GM12892 (cell line): ENCODE results near the gene PIAS1.

ENCODE experiments used
- DNase-seq: peaks from one replicate; pipeline ENCODE4 v3.0.0; 2011; ENCODE audit not compliant: insufficient read length
- FAIRE-seq: peaks from 2 replicates; lab custom pipeline; 2011; peaks lifted over from hg19 to GRCh38; lab: Jason Lieb, UNC
- POLR2A ChIP-seq: IDR thresholded peaks from 2 replicates; pipeline ENCODE4 v1.6.1; 2011; ENCODE audit warnings: low read depth, low read length, control low read depth
- POLR2AphosphoS5 ChIP-seq: IDR thresholded peaks from 2 replicates; pipeline ENCODE4 v1.6.1; 2011; ENCODE audit warnings: low read depth, low read length, control low read depth
- TAF1 ChIP-seq: IDR thresholded peaks from 2 replicates; pipeline ENCODE4 v1.6.1; 2011; ENCODE audit warnings: low read depth, mild to moderate bottlenecking, control low read depth, low read length, borderline replicate concordance

The PIAS1 gene

DNA sequence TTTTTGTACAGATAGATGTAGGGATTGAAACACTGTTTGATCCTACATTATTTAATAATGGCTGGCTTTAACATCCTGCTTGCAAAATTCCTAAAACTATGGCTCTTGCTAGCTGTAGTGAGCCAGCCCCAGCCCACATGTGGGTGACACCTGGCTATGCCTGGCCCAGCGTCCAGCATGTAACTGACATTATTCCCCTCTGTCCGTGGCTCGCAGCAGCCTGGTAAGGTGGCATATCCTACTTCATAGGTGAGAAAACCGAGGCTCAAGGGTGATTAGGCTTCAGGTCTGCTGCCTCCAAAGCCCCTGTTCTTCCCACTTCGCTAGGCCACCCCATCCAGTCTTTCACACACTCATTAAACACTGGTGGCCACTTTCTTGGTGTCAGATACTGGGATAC is 149.4 kb downstream of the PIAS1 start:
- TF ChIP-seq POLR2A = no peak; the same call in 1 of the 2 replicates
- TF ChIP-seq POLR2AphosphoS5 = no peak
- TF ChIP-seq TAF1 = no peak
- no peak for DNase-seq
- FAIRE-seq = no peak

DNA sequence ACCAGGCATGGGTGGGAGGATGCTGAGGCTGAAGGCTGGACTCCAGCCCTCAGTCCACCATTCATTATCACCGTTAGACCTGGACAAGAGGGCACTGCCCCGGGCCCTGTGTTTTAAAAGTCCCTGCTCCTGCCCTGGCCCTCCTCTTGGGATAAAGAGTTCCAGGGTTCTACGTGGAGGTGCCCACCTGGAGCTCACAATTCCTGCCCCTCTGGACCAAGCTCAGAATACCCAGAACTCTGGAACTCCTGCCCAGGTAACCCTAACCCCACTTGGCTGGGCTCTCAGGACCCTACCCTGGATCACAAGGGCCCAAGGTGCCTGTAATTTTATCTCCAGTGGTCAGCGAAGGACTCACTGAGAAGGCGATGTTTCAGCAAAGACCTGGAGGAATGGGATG is 149.8 kb downstream of the PIAS1 start:
- FAIRE-seq = no peak
- TF ChIP-seq TAF1 (no peak), POLR2AphosphoS5 (no peak), POLR2A (no peak)
- DNase-seq = no peak

DNA sequence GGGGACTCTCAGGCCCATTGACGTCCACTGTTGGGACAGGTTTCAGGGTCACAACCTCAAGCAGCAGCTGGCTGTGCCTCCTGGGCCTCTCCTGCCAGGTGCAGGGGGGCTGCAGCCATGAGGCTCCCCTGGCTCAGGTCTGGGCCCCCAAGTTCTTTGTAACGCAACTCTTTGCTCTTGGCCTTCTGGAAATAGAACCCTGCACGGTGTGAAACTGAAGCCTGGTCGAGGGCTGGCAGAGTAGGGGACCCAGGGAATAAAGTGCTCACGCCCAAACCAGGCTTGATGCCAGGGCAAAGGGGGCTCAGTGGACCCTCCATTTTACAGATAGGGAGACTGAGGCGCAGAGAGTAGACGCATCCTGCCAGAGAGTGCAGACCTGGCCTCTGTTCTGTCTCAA is 150.2 kb downstream of the PIAS1 start:
- no peak for FAIRE-seq
- DNase-seq = no peak
- TF ChIP-seq POLR2A (no peak), TAF1 (no peak), POLR2AphosphoS5 (no peak)

DNA sequence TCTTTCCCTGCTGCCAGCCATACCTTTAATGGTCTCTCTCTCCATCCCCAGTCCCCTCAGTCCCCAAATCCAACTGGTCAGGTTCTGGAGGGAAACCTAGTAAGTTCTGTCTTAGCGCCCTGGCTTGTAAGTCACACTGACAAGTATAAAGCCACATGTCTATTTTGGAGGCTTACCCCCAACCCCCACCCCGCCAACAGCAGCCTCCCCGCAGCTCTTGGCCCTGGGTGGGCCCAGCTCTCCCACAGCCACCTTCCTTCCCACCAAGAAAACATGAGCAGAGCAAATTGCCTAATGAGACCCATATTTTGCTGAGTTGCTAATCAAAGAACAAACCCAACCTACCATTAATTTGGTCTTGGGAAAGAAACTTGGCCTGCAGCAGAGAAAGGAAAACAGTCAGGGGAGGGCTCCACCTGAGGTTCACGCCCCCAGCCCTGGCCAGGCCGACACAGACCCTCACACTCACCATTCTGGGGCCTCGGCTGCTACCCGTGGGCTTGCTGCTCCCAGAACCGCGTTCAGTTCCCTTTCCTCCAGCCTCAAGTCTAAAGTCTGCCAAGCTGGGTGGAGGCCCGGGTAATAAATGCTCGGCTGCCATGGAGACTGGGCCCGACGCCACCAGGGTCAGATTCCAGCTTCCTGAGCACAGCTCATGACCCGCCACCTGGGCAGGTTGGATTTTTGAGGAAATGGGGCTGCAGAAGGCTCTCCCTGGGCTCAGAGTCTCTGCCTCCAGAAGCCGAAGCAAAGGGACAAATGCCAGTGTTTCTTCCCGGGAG is 150.9 kb downstream of the PIAS1 start, which contains the start of gene CALML4:
CALML4 (minus strand) TSS at position 557 of the 782 bp plus-strand sequence; CDS start at position 472, 85 bp downstream.
- no peak for DNase-seq
- no peak for FAIRE-seq
- TF ChIP-seq TAF1 = no peak
- TF ChIP-seq POLR2AphosphoS5 = no peak
- no peak for TF ChIP-seq POLR2A

DNA sequence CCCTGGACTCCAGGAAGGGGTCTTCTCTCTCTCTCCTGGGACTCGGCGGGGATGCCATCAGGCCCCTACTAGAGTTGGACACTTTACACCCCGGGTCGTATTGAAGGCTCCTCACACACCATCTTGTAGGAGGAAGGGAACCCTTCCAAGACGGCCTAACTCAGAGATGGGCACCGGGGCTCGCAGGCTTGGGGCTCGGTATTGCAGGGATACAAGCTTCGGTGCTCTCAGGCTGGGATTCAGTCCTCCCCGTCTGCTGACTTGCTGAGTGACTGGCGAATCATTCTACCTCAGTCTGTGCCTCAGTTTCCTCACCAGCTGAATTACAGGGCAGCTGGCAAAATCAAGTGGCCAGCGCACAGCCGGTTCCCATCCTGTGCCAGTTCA is 151.4 kb downstream of the PIAS1 start:
- TF ChIP-seq TAF1 (no peak), POLR2AphosphoS5 (no peak; the same call in 1 of the 2 replicates), POLR2A (no peak)
- DNase-seq = no peak
- no peak for FAIRE-seq

DNA sequence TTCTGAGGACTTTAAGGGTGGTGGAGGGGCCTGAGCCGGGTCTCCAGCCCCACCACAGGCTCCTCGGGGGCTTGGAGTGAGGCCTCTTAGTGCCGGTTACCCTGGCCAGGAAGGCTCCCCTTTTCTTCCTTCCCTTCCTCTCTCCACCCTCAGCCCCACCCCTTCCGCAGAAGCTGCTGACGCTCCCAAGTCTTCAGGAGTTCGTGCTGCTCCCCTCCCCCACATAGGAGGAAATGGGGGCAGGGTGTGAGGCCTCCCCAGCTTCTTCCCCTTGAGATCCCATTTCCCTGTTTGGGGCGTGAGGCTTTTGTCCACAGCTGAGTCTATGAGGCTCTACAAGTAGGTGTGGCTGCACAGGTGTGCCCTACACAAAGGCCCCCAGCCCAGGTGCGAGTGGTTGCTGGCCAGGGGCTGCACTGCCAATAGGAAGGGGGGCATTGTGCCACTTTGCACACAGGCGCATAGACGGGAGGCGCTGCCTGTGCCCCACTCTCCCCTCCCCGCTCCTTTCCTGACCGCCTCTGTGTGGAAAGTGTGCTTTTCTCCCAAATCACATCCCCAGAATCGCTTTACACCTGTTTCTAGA is 151.9 kb downstream of the PIAS1 start:
- no peak for FAIRE-seq
- no peak for TF ChIP-seq POLR2A
- no peak for TF ChIP-seq POLR2AphosphoS5
- TF ChIP-seq TAF1 = no peak
- DNase-seq = no peak

DNA sequence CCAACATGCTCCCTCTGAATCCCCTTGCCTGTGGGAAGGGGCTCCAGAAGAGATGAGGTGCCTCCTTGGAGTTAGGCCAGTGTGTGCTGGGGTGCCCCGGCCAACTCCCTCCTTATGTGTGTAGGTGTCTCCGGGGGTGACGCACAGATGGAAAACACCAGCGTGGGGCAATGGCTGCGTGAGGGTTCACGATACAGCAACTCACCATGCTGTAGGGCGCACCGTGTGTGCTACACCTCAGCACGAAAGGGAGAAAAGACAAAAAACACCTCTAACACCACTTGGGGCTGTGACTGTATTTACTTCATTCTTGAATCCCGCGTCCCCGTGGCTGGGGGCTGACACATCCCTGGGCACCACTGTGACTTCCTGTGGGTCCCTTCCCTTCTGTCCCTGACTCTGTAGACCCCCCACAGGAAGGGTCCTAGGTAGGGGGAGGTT is 152.6 kb downstream of the PIAS1 start:
- DNase-seq (no peak), FAIRE-seq (no peak)
- TF ChIP-seq POLR2A = no peak
- TF ChIP-seq TAF1 = no peak
- TF ChIP-seq POLR2AphosphoS5 = no peak

DNA sequence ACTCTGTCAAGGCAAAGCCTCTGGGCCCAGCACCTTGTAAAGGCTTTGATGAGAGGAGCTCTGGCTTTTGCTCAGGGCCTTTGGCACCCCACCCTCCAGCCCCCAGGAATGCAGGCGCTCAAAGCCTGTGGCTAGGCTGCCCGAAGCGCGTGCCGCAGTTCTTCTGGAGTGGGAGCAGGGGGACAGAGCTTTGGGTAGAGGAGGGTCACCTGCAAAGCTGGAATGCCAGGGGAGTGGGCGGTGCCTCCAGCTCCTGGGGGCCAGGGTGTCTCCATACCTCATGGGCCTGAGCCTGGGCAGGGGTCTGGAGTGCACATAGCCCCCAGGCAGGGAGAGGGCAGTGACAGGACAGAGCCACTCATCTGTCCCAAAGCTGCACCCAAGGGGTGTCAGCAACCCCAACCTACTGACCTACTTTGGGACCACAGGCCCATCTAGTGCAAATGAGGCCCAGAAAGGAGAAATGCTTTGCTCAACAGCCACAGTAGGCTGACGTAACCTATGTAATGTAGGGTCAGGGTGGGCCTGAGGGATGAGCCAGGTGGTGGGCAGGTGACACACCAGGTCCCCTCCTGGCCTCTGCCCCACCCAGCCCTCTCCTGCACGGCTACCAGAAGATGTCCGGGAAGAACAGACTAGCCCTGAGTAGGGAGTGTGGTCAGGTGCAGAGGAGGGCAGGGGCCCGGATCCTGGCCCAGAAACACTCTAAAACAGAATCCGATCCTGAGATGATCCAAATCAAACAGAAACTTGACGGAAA is 153.2 kb downstream of the PIAS1 start:
- no peak for FAIRE-seq
- TF ChIP-seq TAF1 (no peak), POLR2A (no peak), POLR2AphosphoS5 (no peak)
- no peak for DNase-seq

DNA sequence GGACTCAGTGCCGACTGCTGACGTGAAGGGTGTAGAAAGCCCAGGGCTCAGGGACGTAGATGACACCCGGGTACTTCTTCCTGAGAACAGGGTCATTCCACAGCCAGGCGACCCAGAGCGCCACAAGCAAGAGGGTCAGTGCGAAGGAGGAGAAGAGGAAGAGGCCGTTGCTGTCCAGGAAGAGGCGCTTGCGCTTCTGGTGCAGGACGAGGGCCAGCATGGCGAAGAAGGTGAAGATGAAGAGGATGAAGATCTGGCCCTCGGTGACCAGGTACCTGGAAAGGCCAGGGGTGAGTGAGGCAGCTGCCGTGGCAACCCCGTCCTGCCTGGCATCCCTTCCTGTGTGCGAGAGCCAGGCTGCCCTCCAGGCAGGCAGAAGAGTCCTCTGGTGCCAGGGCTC is 154.0 kb downstream of the PIAS1 start:
- DNase-seq (no peak), FAIRE-seq (no peak)
- no peak for TF ChIP-seq TAF1
- no peak for TF ChIP-seq POLR2AphosphoS5
- TF ChIP-seq POLR2A = no peak

DNA sequence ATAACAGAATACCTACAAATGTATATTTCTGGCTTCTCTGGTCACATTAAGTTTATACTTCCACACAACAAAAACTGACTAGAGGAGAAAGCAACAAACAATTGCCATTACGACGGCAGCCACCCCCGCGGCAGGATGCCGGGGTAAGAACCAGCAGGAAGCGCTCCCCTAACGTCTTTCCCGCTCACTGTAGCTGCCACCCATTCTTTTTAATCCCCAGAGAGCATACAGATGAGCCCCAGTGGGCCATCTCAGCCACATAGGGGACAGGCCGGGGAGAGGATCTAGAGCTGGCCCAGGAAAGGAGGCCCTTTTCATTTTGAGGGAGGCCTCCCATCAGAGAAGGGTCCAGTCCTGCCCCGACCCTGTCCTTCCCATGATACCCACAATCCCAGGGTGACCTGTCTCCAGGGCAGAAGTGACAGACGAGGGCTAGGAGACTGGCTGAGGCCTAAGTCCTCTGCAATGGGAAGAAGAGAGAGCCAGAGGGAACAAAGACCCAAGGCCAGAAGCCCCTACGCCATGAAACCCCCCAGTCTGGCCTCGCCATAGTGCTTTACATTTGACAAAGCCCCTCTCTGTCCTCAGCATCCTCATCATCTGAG is 154.6 kb downstream of the PIAS1 start:
- peak; percentile 78 for FAIRE-seq
- no peak for DNase-seq
- TF ChIP-seq TAF1 = no peak
- no peak for TF ChIP-seq POLR2AphosphoS5
- TF ChIP-seq POLR2A = no peak

DNA sequence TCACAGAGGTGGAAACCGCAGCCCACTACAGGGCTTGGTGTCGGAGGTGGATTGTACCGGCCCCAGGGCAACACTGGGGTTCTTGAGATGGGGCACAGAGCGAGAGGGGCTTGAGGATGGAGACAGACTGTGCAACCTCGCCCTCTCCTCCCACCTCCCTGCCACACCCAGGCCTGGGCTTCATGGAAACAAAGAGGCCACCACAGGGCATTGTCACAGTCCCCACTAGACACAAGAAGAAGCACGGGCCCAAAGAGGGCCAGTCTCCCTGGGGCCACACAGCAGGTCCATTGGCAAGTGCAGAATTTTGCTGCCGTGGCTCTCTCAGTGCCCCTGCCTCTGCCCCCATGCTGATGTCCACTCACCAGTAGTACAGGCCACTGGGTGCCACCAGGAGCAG is 155.2 kb downstream of the PIAS1 start:
- no peak for TF ChIP-seq POLR2A
- TF ChIP-seq TAF1 = no peak
- TF ChIP-seq POLR2AphosphoS5 = no peak
- no peak for DNase-seq
- no peak for FAIRE-seq
